Adipocyte (in vitro differentiated cells): ENCODE data around the gene NUMBL.
"Not testable (repeated sequence)": the region's sequence is repeated elsewhere in the genome, so short reads cannot be mapped to it uniquely, and the experiment has no call there.

Experiments
- DNase-seq: peaks from one replicate; pipeline ENCODE4 v3.0.0-alpha.2; 2015; ENCODE audit warnings: low read depth
- H3K27me3 ChIP-seq: replicated peaks from 2 replicates; pipeline ENCODE4 v1.7.0; 2013; ENCODE audit warnings: mild to moderate bottlenecking, low read length, moderate library complexity; ENCODE audit not compliant: control insufficient read depth, insufficient read depth
- H3K36me3 ChIP-seq: 2 replicates; pipeline ENCODE4 v1.7.0; 2013; ENCODE audit warnings: low read length, mild to moderate bottlenecking, moderate library complexity; ENCODE audit not compliant: control insufficient read depth, insufficient read depth, severe bottlenecking
- H3K4me1 ChIP-seq: 2 replicates; pipeline ENCODE4 v1.7.0; 2013; ENCODE audit warnings: mild to moderate bottlenecking, low read length, moderate library complexity; ENCODE audit not compliant: control insufficient read depth, insufficient read depth
- H3K4me3 ChIP-seq: 2 replicates; pipeline ENCODE4 v1.7.0; 2013; ENCODE audit warnings: mild to moderate bottlenecking, low read length, moderate library complexity
- H3K9ac ChIP-seq: 2 replicates; pipeline ENCODE4 v1.7.0; 2013; ENCODE audit warnings: mild to moderate bottlenecking, low read length, moderate library complexity
- H3K9me3 ChIP-seq: 2 replicates; pipeline ENCODE4 v1.7.0; 2013; ENCODE audit warnings: mild to moderate bottlenecking, low read length, moderate library complexity; ENCODE audit not compliant: control insufficient read depth

The NUMBL gene

DNA sequence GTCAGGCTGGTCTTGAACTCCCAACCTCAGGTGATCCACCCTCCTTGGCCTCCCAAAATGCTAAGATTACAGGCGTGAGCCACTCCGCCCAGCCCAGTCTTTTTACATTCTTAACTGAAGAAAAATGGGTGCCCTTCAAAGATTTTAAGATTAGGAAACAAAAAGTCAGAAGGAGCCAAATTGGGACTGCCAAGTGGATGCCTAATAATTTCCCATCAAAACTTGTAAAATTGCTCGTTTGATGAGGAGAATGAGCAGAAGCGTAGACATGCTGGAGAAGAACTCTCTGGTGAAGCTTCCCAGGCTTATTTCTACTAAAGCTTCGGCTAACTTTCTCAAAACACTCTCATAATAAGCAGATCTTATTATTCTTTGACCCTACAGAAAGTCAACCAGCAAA lies 31.3 kb downstream of the NUMBL start:
- Histone ChIP-seq H3K27me3 (no peaks in the 10 kb centered on the region), H3K36me3 (no peaks in the 10 kb centered on the region), H3K9ac (no peak overlapping the region), H3K4me3 (no peak overlapping the region), H3K9me3 (no peaks in the 10 kb centered on the region), H3K4me1 (peaks cover 20% of the 10 kb centered on the region)
- no peak for DNase-seq

DNA sequence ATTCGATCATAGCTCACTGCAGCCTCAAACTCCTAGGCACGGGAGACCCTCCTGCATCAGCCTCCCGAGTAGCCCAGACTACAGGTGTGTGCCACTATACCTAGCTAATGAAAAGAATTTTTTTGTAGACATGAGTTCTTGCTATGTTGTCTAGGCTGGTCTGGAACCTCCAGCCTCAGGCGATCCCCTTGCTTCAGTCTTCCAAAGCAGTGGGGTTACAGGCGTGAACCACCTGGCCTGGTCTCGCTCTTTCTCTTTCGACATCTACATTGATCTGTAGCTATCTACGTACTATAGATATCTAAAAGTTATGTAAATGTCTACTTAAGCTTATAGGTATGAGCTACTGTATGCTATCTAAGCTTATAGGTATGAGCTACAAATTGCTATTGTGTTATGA lies 32.4 kb downstream of the NUMBL start:
- Histone ChIP-seq H3K36me3 (no peaks in the 10 kb centered on the region), H3K27me3 (no peaks in the 10 kb centered on the region), H3K4me3 (no peak overlapping the region), H3K9me3 (no peaks in the 10 kb centered on the region), H3K9ac (no peak overlapping the region), H3K4me1 (peaks cover 12% of the 10 kb centered on the region)
- no peak for DNase-seq

DNA sequence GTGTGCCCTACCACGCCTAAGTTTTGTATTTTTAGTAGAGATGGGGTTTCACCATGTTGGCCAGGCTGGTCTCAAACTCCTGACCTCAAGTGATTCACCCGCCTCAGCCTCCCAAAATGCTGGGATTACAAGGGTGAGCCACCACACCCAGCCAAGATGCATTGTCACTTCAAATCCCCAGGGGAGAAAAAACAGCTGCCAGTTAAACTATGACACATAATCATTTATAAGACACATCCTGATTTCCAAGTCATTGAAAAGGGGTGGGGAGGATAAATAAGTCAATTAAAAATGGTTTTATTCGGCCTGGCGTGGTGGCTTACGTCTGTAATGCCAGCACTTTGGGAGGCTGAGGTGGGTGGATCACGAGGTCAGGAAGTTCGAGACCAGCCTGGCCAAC lies 34.8 kb downstream of the NUMBL start:
- not testable (repeated sequence) for DNase-seq, H3K4me3 ChIP-seq, H3K9ac ChIP-seq, H3K9me3 ChIP-seq, H3K27me3 ChIP-seq, H3K36me3 ChIP-seq
- H3K4me1 ChIP-seq = peaks cover 26% of the 10 kb centered on the region

DNA sequence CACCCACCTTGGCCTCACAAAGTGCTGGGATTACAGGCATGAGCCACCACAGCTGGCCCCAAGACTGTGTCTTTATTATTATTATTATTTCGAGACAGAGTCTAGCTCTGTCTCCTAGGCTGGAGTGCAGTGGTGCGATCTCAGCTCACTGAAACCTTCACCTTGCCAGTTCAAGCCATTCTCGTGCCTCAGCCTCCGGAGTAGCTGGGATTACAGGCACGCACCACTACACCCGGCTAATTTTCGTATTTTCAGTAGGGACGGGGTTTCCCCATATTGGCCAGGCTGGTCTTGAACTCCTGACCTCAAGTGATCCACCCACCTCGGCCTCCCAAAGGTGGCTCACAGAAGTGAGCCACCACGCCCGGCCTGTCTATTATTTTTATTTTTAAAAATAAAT lies 38.1 kb downstream of the NUMBL start:
- not testable (repeated sequence) for H3K4me3 ChIP-seq, H3K36me3 ChIP-seq, H3K9me3 ChIP-seq, H3K9ac ChIP-seq, H3K27me3 ChIP-seq, DNase-seq
- H3K4me1 ChIP-seq = peaks cover 24% of the 10 kb centered on the region

DNA sequence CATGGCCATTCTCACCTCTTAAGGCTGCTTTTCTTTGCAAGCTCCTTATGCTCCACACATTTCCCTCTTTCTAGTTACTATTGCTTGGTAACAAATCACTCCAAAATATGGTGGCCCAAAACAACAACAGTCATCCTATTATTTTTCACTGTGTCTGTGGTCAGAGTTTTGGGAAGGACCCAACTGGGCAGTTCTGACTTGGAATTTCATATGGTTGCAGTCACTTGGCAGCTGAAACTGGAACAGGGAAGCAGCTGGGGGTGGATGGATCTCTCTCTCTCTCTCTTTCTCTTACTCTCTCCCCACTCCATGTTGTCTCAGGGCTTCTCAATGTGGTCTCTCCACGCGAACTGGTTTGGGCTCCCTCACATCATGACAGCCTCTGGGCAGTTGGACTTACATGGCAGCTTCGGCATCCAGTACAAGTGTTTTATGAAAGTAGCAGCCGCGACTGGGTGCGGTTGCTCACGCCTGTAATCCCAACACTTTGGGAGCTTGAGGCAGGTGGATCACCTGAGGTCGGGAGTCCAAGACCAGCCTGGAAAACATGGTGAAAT lies 39.6 kb downstream of the NUMBL start:
- Histone ChIP-seq H3K9ac (peak overlapping the region; percentile 66), H3K4me1 (peaks cover 35% of the 10 kb centered on the region), H3K27me3 (no peaks in the 10 kb centered on the region), H3K4me3 (peak overlapping the region; percentile 42), H3K36me3 (no peaks in the 10 kb centered on the region), H3K9me3 (no peaks in the 10 kb centered on the region)
- DNase-seq = peak; percentile 65

DNA sequence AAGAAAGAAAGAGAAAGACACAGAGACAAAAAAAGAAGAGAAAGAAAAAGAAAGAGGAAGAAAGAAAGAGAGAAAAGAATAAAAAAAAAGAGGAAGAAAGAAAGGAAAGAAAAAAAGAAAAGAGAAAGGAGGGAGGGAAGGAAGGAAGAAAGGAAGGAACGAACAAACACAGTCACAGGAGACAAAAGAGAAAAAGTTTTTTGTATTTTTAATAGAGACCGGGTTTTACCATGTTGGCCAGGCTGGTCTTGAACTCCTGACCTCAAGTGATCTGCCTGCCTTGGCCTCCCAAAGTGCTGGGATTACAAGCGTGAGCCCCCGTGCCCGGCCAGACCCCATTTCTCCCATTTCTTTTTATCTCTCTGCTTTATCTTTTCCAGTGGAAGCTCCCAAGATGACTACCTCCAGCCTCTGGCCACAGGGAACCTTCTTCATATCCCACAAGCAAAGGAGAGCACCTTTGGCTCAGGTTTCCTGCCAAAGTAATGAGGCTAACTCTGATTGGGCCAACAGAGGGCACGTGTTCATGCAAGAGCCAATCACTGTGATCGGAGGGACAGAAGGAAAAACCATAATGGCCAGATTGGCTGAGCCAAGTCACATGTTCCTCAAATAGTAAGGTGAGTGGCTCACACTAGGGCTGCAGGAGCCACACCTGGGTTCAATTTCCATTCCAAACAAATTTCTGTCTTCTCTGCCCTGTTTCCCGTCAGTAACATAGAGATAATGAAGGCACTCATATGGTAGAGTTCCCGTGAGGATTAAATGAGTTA lies 40.4 kb downstream of the NUMBL start:
- not testable (repeated sequence) for H3K9me3 ChIP-seq, H3K27me3 ChIP-seq, DNase-seq, H3K36me3 ChIP-seq
- H3K4me3 ChIP-seq = peak overlapping the region; percentile 1
- peak overlapping the region; percentile 0 for H3K9ac ChIP-seq
- peaks cover 42% of the 10 kb centered on the region for H3K4me1 ChIP-seq

DNA sequence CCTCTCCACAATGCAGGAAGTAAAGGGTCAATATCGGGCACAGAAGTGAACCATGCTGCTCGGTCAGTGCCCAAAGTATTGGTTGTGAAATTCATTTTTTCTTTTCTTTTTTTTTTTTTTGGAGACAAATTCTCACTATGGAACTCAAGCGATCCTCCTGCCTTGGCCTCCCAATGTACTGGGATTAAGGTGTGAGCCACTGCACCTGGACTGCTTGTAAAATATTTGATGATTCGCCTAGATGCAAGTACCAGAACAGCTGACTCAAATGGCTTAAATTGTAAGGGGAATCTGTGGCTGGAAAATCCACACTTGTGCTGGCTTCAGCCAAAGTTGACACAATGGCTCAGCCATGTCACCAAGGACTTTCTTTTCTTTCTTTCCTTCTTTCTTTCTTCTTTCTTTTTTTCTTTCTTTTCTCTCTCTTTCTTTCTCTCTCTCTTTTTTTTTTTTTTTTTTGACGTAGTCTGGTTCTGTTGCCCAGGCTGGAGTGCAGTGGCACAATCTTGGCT lies 43.7 kb downstream of the NUMBL start:
- Histone ChIP-seq H3K4me3 (peak overlapping the region; percentile 73), H3K9me3 (no peaks in the 10 kb centered on the region), H3K27me3 (no peaks in the 10 kb centered on the region), H3K9ac (peak overlapping the region; percentile 83), H3K36me3 (no peaks in the 10 kb centered on the region), H3K4me1 (peaks cover 40% of the 10 kb centered on the region)
- no peak for DNase-seq

- no peaks in the 10 kb centered on the region for H3K9me3 ChIP-seq
- no peaks in the 10 kb centered on the region for H3K36me3 ChIP-seq
- H3K9ac ChIP-seq = no peak overlapping the region
- DNase-seq = no peak
- no peaks in the 10 kb centered on the region for H3K27me3 ChIP-seq
- H3K4me3 ChIP-seq = no peak overlapping the region
- H3K4me1 ChIP-seq = peaks cover 33% of the 10 kb centered on the region
Observed at GRCh38 chr19:40642757-40643305, 47.6 kb downstream of the NUMBL start.

DNA sequence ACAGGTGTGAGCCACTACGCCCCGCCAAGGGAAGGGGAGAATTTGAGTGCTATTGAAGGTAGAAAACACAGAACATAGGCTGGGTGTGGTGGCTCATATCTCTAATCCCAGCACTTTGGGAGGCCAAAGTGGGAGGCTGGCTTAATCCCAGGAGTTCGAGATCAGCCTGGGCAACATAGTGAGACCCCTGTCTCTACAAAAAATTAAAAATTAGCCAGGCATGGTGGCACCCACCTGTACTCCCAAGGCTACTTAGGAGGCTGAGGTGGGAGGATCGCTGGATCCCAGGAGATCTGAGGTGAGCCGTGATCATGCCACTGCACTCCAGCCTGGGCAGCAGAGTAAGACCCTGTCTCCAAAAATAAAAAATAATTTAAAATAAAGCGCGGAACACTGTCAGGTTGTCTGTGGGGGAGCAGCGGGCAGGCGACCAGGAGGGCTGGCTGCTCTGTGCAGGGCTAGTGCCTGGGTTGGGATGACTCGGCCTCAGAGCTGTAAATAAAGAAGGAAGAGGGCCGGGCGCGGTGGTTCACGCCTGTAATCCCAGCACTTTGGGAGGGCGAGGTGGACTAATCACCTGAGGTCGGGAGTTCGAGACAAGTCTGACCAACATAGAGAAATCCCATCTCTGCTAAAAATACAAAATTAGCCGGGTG lies 48.3 kb downstream of the NUMBL start:
- no peaks in the 10 kb centered on the region for H3K36me3 ChIP-seq
- H3K9ac ChIP-seq = no peak overlapping the region
- no peaks in the 10 kb centered on the region for H3K27me3 ChIP-seq
- no peak for DNase-seq
- no peaks in the 10 kb centered on the region for H3K9me3 ChIP-seq
- no peak overlapping the region for H3K4me3 ChIP-seq
- H3K4me1 ChIP-seq = peaks cover 33% of the 10 kb centered on the region

GRCh38 chr19:40641281-40641680 lies 49.2 kb downstream of the NUMBL start:
- H3K9me3 ChIP-seq = no peaks in the 10 kb centered on the region
- H3K27me3 ChIP-seq = no peaks in the 10 kb centered on the region
- H3K9ac ChIP-seq = no peak overlapping the region
- H3K4me1 ChIP-seq = peaks cover 25% of the 10 kb centered on the region
- no peaks in the 10 kb centered on the region for H3K36me3 ChIP-seq
- H3K4me3 ChIP-seq = no peak overlapping the region
- no peak for DNase-seq

GRCh38 chr19:40640744-40641143 lies 49.7 kb downstream of the NUMBL start:
- no peaks in the 10 kb centered on the region for H3K9me3 ChIP-seq
- H3K36me3 ChIP-seq = no peaks in the 10 kb centered on the region
- peaks cover 22% of the 10 kb centered on the region for H3K4me1 ChIP-seq
- H3K9ac ChIP-seq = no peak overlapping the region
- DNase-seq = peak; percentile 28
- H3K4me3 ChIP-seq = no peak overlapping the region
- H3K27me3 ChIP-seq = no peaks in the 10 kb centered on the region
